Measurements from ENCODE around the gene KLHL3. TPM values are rescaled to one million over a fixed set of nuclear protein-coding genes. Genes with fewer than 3 reads are reported as not detected.

Gene KLHL3
- total and polyA plus RNA-seq, 4 donors: 1.0 to 14.2 (median 4.4) TPM

- DNase-seq (peak in 2 of 3 donors; percentile 62 to 71), ATAC-seq (ENCODE audit: insufficient read depth, low FRiP score) (no peak)
- H3K4me1 ChIP-seq (ENCODE audit: control insufficient read depth in 5 of 5, insufficient read depth in 5 of 5, low read length in 5 of 5): peaks cover 0 to 14% (median 7%) of the 10 kb centered on the region in 5 donors
- WGBS, 2 donors: 90 to 96% methylated on average over 1 of the region's 1 CpG
- H3K9me3 ChIP-seq (ENCODE audit: control insufficient read depth in 4 of 4, insufficient read depth in 3 of 4, low read length in 3 of 4): no peaks in the 10 kb centered on the region
- no peak for TF ChIP-seq CTCF (IDR thresholded peaks at IDR 0.05; ENCODE audit: control extremely low read depth, extremely low read depth)
- no peaks in the 10 kb centered on the region for H3K27me3 ChIP-seq (ENCODE audit: control insufficient read depth in 3 of 3, insufficient read depth in 3 of 3, low read length in 2 of 3)
- H3K27ac ChIP-seq (ENCODE audit: low read depth in 1 of 2, low read length in 1 of 2): no peak overlapping the region
- no peak overlapping the region for H3K9ac ChIP-seq (ENCODE audit: insufficient read depth in 1 of 2, low read length in 2 of 2)
- no peak overlapping the region for H3K4me3 ChIP-seq
- peaks cover 0 to 30% (median 9%) of the 10 kb centered on the region in 4 donors for H3K36me3 ChIP-seq (ENCODE audit: control insufficient read depth in 4 of 4, insufficient read depth in 4 of 4, low read length in 4 of 4)
Observed at GRCh38 chr5:137715456-137715855, 20.4 kb downstream of the KLHL3 start.

- DNase-seq: peak in 2 of 3 donors; percentile 9 to 29
- H3K9ac ChIP-seq (ENCODE audit: insufficient read depth in 1 of 2, low read length in 2 of 2): peak overlapping the region in 1 of 2 donors; percentile 9
- H3K4me1 ChIP-seq (ENCODE audit: control insufficient read depth in 5 of 5, insufficient read depth in 5 of 5, low read length in 5 of 5): peaks cover 0 to 14% (median 7%) of the 10 kb centered on the region in 5 donors
- no peaks in the 10 kb centered on the region for H3K27me3 ChIP-seq (ENCODE audit: control insufficient read depth in 3 of 3, insufficient read depth in 3 of 3, low read length in 2 of 3)
- no peak for ATAC-seq (ENCODE audit: insufficient read depth, low FRiP score)
- H3K36me3 ChIP-seq (ENCODE audit: control insufficient read depth in 4 of 4, insufficient read depth in 4 of 4, low read length in 4 of 4): peaks cover 0 to 27% (median 8%) of the 10 kb centered on the region in 4 donors
- no peak for TF ChIP-seq CTCF (IDR thresholded peaks at IDR 0.05; ENCODE audit: control extremely low read depth, extremely low read depth)
- no peak overlapping the region for H3K27ac ChIP-seq (ENCODE audit: low read depth in 1 of 2, low read length in 1 of 2)
- H3K9me3 ChIP-seq (ENCODE audit: control insufficient read depth in 4 of 4, insufficient read depth in 3 of 4, low read length in 3 of 4): no peaks in the 10 kb centered on the region
- no peak overlapping the region for H3K4me3 ChIP-seq
Observed at GRCh38 chr5:137714946-137715345, 20.9 kb downstream of the KLHL3 start.

GRCh38 chr5:137714494-137714893 lies 21.4 kb downstream of the KLHL3 start:
- H3K27ac ChIP-seq (ENCODE audit: low read depth in 1 of 2, low read length in 1 of 2): no peak overlapping the region
- WGBS, 2 donors: 80 to 83% methylated on average over 2 of the region's 2 CpGs
- ATAC-seq (ENCODE audit: insufficient read depth, low FRiP score): no peak
- no peak overlapping the region for H3K4me3 ChIP-seq
- TF ChIP-seq CTCF (IDR thresholded peaks at IDR 0.05; ENCODE audit: control extremely low read depth, extremely low read depth): no peak
- H3K4me1 ChIP-seq (ENCODE audit: control insufficient read depth in 5 of 5, insufficient read depth in 5 of 5, low read length in 5 of 5): peaks cover 0 to 14% (median 7%) of the 10 kb centered on the region in 5 donors
- no peak overlapping the region for H3K9ac ChIP-seq (ENCODE audit: insufficient read depth in 1 of 2, low read length in 2 of 2)
- peaks cover 0 to 25% (median 8%) of the 10 kb centered on the region in 4 donors for H3K36me3 ChIP-seq (ENCODE audit: control insufficient read depth in 4 of 4, insufficient read depth in 4 of 4, low read length in 4 of 4)
- no peaks in the 10 kb centered on the region for H3K27me3 ChIP-seq (ENCODE audit: control insufficient read depth in 3 of 3, insufficient read depth in 3 of 3, low read length in 2 of 3)
- H3K9me3 ChIP-seq (ENCODE audit: control insufficient read depth in 4 of 4, insufficient read depth in 3 of 4, low read length in 3 of 4): no peaks in the 10 kb centered on the region
- no peak for DNase-seq

- Histone ChIP-seq H3K4me1 (ENCODE audit: control insufficient read depth in 5 of 5, insufficient read depth in 5 of 5, low read length in 5 of 5) (peaks cover 0 to 14% (median 3%) of the 10 kb centered on the region in 5 donors), H3K36me3 (ENCODE audit: control insufficient read depth in 4 of 4, insufficient read depth in 4 of 4, low read length in 4 of 4) (peaks cover 0 to 17% (median 13%) of the 10 kb centered on the region in 4 donors), H3K4me3 (no peak overlapping the region), H3K27ac (ENCODE audit: low read depth in 1 of 2, low read length in 1 of 2) (no peak overlapping the region), H3K9me3 (ENCODE audit: control insufficient read depth in 4 of 4, insufficient read depth in 3 of 4, low read length in 3 of 4) (no peaks in the 10 kb centered on the region), H3K9ac (ENCODE audit: insufficient read depth in 1 of 2, low read length in 2 of 2) (no peak overlapping the region), H3K27me3 (ENCODE audit: control insufficient read depth in 3 of 3, insufficient read depth in 3 of 3, low read length in 2 of 3) (no peaks in the 10 kb centered on the region)
- WGBS, 2 donors: 83 to 96% methylated on average over 2 of the region's 2 CpGs
- ATAC-seq (ENCODE audit: insufficient read depth, low FRiP score): no peak
- peak in 2 of 3 donors; percentile 39 to 45 for DNase-seq
- no peak for TF ChIP-seq CTCF (IDR thresholded peaks at IDR 0.05; ENCODE audit: control extremely low read depth, extremely low read depth)
Observed at GRCh38 chr5:137712139-137712667, 23.7 kb downstream of the KLHL3 start.

Data from lung (tissue), 12 donors.